ENCODE data around the gene SDHD.

DNA sequence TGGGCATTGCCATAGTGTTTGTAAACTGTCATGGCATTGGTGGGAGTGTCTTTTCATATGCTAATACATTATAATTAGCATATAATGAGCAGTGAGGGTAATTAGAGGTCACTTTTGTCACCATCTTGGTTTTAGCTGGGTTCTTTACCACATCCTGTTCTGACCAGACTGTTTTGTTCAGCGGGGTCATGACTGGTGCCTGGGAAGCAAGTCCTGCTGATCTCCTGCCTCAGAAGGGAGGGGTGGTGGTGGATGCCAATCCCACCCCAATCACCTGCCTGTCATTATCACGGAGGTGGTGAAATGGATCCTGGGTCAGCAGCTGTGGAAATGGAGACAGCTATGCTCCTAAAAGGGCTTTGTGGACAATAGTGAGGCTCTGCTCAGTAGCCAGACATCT is 46.1 kb downstream of the SDHD start:
- TF ChIP-seq MYC (IDR thresholded peaks at IDR 0.05; ENCODE audit: low read depth, low read length) (no peak), POLR2AphosphoS5 (IDR thresholded peaks at IDR 0.05; ENCODE audit: insufficient read depth, low read depth, low read length) (no peak), POLR2A (IDR thresholded peaks at IDR 0.05; ENCODE audit: low read depth, low read length) (no peak), EZH2 (IDR thresholded peaks at IDR 0.05; ENCODE audit: borderline replicate concordance, low read depth, low read length, severe bottlenecking) (no peak), FOS (IDR thresholded peaks at IDR 0.05; ENCODE audit: borderline replicate concordance, insufficient read depth, low read length) (no peak), JUN (IDR thresholded peaks at IDR 0.05; ENCODE audit: borderline replicate concordance, insufficient read depth, insufficient read length, low read depth) (no peak), GATA2 (IDR thresholded peaks at IDR 0.05; ENCODE audit: insufficient read depth, insufficient read length, low read depth, low read length) (no peak)
- TF ChIP-seq, protein P1, sequence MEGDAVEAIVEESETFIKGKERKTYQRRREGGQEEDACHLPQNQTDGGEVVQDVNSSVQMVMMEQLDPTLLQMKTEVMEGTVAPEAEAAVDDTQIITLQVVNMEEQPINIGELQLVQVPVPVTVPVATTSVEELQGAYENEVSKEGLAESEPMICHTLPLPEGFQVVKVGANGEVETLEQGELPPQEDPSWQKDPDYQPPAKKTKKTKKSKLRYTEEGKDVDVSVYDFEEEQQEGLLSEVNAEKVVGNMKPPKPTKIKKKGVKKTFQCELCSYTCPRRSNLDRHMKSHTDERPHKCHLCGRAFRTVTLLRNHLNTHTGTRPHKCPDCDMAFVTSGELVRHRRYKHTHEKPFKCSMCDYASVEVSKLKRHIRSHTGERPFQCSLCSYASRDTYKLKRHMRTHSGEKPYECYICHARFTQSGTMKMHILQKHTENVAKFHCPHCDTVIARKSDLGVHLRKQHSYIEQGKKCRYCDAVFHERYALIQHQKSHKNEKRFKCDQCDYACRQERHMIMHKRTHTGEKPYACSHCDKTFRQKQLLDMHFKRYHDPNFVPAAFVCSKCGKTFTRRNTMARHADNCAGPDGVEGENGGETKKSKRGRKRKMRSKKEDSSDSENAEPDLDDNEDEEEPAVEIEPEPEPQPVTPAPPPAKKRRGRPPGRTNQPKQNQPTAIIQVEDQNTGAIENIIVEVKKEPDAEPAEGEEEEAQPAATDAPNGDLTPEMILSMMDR (IDR thresholded peaks at IDR 0.05; ENCODE audit: extremely low read depth in 1 of 2, insufficient read depth in 1 of 2, low read depth in 1 of 2, low read length in 2 of 2) = no peak
- TF ChIP-seq, protein P2, sequence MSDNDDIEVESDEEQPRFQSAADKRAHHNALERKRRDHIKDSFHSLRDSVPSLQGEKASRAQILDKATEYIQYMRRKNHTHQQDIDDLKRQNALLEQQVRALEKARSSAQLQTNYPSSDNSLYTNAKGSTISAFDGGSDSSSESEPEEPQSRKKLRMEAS (IDR thresholded peaks at IDR 0.05; ENCODE audit: insufficient read depth, insufficient read length) = no peak
